ENCODE measurements around the gene CYB5RL.
A peak's percentile ranks its signal among the peaks of the same experiment; 100 is the strongest.
"Not testable (repeated sequence)": the region's sequence is repeated elsewhere in the genome, so short reads cannot be mapped to it uniquely, and the experiment has no call there.

Gene CYB5RL, protein sequence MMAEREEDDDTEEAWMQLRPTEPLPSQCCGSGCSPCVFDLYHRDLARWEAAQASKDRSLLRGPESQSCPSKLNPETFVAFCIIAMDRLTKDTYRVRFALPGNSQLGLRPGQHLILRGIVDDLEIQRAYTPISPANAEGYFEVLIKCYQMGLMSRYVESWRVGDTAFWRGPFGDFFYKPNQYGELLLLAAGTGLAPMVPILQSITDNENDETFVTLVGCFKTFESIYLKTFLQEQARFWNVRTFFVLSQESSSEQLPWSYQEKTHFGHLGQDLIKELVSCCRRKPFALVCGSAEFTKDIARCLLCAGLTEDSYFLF

DNA sequence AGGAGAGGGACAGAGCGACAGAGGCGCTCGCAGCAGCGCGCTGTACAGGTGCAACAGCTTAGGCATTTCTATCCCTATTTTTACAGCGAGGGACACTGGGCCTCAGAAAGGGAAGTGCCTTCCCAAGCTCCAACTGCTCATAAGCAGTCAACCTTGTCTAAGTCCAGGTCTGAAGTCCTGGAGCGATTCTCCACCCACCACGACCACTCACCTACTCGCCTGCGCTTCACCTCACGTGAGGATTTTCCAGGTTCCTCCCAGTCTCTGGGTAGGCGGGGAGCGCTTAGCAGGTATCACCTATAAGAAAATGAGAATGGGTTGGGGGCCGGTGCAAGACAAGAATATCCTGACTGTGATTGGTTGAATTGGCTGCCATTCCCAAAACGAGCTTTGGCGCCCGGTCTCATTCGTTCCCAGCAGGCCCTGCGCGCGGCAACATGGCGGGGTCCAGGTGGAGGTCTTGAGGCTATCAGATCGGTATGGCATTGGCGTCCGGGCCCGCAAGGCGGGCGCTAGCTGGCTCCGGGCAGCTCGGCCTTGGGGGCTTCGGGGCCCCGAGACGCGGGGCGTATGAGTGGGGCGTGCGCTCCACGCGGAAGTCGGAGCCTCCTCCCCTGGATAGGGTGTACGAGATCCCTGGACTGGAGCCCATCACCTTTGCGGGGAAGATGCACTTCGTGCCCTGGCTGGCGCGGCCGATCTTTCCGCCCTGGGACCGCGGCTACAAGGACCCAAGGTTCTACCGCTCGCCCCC lies at the start of gene CYB5RL, which contains the start of gene MRPL37:
TSS of gene CYB5RL (minus strand) at position 266 of the 754 bp plus-strand sequence. CDS start 4,414 bp downstream, outside the sequence.
TSS of gene MRPL37 (plus strand) at position 403 of the 754 bp plus-strand sequence. CDS start at position 480, 77 bp downstream.
- FAIRE-seq, result peak; percentile 88

DNA sequence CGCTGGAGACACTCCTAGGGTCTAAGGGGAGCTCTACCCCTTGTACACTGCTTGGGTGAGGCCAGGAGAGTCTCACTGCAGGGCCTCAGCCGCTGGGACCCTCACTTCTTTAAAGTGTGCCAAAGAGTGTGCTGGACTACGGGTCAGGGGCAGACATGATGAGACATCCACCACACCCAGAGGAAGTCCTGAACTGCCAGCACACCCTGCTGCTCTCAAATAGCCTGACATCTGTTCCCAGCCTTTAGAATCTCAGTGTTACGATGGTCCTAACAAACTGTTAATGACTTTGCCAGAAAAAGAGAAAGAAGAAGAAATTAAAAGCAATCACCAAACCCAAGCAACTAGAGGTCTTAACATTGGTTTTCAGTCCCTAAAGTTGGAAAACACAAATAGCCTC lies 49.1 kb upstream of the CYB5RL start:
- no peak for FAIRE-seq

DNA sequence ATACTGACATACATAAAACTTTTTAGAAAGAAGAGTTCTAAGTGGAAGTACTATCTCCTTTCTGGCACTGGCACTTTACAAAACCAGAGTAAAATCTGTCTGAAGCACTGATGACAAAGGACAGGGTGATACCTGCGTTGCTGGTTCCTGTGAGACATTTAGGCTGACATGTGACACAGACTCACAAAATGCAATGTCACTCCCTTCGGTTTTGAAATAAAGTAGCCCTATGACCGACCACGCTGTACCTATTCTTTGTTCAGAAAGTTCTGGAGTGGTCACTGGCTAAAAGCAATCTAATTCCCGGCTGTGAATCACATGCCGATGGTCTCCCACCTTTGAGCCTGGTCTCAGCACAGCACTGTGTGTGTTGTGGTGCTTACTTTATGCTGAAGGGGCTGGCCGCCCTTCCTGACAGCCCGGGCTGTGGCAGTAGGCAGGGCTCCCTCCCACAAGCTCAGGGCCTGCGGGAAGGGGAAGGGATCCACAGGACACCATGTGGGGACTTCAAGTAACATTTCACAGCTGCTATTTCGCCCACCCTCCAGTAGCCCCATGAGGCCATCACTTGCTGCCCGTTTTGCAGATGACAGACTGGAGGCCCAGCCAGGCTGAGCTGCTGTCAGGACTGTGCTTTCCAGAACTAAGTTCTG lies 48.2 kb upstream of the CYB5RL start:
- no peak for FAIRE-seq

DNA sequence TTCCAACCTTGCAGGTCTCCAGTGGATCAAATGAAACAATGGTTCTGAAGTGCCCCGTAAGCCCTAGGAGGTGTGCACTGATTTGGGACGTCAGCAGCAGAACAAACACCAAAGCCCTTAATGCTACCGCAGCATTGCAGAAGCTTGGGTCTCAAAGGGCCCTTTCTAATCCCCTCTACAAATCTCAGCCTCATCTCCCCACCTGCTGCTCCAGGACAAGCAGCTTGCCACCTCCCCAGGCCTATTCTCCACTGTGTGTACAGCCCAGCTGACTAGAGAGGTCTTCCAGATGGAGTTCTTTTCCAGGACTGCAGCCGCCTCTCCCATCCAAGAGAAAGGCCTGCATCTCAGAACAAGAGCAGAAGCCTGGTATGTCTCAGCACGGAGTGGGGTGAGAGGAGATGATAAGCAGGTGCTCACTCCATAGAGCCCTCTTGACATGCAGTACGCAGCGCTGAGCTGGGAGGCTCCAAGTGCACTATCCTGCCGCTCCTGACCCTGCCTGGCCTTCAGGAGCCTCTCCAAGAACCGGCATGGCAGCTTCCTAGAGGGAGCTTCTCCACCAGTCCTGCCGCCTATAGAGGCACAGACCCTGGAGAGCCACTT lies 46.4 kb upstream of the CYB5RL start:
- no peak for FAIRE-seq

DNA sequence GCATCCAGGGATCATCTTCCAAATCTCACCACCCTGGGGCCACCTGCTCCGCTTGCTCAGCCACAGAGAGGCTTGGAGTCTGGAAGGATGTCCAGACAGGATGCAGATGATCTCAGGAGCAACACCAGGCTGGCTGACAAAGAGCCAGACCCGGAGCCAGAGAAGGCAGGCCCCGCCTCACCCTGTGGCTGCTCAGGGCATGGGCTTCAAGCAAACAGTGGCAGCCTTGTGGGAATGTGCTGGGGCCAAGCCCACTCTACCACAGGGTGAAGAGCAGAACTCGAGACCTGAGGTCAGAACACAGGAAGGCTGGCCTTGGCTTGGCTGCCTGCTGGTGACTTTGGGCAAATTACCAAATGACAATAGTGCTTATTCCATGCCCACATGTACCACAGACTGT lies 45.7 kb upstream of the CYB5RL start:
- no peak for FAIRE-seq

DNA sequence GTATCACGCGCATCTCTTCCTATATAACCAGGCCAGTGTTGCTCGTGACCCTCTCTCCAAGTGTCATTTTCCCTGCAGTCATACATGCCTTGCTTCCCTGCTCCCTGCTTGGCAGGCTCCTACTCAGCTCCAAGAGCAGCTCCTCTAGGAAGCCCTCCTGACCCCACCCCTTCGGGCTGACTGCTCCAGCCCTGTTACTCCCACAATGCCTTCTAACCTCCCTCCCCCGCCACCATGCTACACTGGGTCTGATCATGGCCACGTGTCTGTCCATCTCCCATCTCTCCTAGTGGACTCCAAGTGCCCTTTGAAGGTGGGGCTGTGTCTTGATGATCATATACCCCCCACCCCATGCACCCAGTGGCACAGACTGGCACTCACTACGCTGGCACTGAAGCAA lies 44.8 kb upstream of the CYB5RL start:
- FAIRE-seq, result no peak

DNA sequence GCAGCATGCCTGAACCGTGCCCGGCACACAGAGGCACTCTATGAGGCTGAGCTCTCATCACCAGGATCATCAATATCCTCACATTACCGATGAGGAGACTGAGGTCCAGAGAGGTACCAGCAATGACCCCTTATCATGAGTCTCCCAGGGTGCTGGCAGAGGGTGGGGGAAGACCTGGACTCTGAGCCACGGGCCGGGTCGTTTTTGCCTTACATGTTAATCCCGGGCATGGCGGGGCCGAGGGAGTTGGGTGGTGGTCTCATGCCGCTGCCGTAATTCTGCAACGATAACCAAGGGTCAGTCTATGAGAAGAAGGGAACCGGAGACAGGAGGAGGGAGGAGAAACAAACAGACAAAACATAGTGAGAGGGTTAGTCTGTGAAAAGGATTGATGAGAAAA lies 43.2 kb upstream of the CYB5RL start:
- FAIRE-seq, result no peak

DNA sequence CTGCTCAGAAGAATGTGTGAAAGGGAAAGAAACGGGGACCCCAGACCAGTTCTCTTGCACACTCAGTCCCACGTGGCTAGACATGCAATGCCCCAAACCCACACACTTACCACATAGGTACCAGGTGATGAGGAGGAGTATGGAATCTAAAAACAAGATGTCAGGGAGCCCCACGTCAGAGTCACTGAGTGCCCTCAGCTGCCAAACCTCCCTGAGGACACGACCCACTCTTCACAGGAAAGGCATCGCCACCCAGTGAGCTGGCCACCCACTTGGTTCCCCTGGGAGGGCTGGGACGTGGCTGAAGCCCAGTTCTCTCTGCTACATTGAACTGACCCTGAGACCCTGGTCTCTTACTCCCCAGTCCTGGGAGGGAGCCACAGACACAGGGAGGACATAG lies 41.5 kb upstream of the CYB5RL start:
- no peak for FAIRE-seq

DNA sequence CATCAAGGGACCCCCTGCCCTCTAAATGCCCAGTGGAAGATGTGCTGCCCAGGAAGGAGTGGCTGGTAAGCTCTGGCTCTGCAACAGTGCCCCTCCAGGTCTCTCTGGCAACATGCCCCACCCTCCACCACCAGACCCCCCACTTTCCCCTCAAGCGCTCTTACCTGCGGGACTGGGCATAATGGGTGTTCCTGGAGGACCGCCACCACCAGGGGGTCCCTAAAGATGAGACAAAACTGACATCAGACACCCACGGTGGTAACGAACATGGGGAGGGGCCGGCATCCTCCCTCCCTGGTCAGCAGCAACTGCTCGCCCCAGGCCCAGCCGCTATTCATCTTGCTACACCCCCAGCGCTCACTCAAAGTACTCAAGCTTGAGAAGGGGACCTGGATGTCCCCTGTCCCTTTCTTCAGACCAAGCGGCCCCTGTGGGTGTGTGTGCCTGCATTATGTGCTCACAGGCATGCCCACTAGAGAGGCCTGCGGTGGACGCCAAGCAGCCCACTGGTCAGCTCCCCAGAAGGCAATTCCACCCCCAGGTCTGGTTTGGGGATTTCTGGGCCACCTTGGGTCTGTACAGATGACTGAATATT lies 41.0 kb upstream of the CYB5RL start:
- FAIRE-seq, result no peak

DNA sequence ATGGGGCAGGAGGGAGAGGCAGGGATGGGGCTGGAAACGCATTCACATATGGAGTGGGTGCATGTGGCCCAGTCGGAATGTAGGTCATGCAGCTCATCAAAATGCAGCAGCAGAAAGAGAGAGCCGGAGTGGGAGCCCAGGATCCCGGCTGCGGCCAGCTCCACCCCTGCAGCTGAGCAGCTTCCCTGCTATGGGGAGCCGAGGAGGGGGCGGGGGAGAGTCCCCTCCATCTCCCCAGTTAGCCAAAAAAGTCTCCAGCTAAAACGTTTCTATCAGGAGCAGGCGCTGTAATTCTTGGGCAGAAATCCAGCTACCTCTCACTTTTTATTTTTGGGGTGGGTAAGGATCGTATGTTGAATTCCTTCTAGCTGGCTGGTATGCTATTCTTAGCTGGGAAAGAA lies 39.8 kb upstream of the CYB5RL start:
- no peak for FAIRE-seq

DNA sequence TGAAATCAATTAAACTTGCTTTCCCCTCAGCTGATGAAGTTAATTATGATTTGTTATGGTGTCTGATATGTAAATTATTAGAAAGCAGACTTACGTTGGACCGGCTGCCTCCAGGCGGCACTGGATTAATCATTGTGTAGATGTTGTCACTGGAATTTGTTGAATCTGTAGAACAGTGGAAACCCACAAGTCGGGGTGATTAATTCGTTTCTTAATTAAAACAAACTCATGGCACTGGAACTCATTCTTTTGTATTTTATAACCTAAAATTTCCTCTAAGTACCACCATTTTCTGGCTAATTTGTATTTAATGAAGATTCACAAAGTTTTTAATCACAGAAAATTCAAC lies 39.2 kb upstream of the CYB5RL start:
- FAIRE-seq, result no peak

DNA sequence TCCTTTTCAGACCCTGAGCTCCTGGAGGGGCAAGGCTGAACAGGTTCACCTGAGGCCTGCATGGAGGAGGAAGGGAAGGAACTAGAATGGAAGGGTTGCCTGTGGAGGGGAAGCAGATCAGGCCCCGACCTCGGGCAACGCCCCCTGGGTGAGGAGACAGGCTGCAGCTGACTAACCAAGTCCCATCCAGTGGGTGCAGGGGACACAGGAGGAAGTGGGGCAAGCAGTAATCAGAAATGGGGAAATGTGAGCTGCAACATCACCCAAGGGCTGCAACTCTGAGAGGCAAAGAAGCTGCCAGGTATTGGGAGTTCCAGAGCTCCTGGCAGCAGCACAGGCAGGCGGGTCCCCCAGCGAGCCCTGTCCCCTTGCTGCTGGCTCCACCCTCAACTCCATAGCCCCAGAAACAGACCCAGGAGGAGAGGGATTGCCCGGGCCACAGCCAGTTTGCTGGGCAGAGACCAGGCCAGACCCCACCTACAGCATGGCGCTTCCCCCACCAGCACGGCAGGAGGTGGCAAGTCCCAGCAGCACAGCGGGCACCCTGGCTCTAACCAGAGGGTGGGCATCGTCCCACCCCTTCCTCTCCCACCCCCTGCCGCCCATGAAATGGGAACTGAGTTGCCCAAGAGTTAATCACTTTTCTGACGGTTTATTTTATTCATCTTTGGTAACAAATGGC lies 38.7 kb upstream of the CYB5RL start:
- FAIRE-seq, result no peak

DNA sequence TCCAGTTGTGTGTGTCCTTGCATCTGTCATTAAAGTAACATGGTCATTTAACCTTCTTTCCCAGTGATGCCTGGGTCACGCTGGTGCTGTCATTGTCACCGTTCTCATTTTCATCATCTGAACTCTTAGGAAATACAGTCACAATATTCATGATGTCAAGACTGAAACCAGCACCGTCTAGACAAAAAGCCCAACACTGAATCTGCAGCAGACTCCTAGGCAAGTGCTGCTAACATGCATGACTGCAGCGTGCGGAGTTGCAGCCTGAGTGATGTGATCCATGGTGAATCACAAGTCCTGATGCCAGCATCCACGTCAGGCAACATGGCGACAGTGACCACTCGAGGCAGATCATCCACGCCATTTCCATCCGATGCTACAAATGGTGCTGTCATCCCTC lies 37.8 kb upstream of the CYB5RL start:
- no peak for FAIRE-seq

DNA sequence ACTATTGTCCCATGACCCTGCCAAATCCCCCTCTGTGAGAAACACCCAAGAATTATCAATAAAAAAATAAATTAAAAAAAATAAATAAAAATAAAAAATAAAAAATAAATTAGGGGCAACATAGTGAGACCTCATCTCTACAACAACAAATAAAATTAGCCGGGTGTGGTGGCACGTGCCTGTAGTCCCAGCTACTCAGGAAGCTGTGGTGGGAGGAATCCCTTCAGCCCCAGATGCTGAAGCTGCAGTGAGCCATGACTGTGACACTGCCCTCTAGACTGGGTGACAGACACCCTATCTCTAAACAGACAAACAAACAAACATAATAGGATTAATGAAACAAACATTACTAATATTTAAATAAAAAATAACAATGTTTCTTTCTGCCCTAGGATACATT lies 34.5 kb upstream of the CYB5RL start:
- no peak for FAIRE-seq

DNA sequence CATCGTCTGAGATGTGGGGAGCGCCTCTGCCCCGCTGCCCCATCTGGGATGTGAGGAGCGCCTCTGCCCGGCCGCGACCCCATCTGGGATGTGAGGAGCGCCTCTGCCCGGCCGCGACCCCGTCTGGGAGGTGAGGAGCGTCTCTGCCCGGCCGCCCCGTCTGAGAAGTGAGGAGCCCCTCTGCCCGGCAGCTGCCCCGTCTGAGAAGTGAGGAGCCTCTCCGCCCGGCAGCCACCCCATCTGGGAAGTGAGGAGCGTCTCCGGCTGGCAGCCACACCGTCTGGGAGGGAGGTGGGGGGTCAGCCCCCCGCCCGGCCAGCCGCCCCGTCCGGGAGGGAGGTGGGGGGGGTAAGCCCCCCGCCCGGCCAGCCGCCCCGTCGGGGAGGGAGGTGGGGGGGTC lies 33.4 kb upstream of the CYB5RL start:
- FAIRE-seq, result not testable (repeated sequence)

DNA sequence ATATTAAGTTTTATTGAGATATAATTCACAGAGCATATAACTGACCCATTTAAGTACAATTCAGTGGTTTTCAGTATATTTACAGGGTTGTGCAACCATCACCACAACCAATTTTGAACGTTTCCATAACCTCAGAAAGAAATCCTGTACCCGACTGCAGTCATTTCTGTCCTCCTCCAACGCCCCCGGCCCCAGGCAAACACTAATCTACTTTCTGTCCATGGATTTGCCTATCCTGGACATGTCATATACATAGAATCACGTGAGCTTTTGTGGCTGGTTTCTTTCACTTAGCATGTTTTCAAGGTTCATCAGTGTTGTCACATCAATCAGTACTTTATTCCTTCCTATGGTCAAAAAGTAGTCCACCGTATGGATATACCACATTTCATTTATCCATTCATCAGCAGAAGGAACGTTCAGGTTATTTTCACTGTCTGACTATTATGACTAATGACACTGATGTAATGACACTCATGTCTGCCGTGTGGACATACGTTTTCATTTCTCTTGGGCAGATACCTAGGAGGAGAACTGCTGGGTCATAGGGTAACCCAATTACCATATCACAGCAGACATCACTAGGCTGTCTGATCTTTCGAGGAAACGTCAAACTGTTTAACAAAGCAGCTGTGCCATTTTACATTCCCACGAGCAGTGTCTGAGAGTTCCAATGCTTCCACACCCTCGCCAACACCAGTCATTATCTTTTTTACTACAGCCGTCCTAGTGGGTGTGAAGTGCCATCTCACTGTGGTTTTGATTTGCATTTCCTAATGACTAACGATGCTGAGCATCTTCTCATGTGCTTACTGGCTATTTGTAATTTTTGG lies 30.9 kb upstream of the CYB5RL start:
- FAIRE-seq, result no peak

DNA sequence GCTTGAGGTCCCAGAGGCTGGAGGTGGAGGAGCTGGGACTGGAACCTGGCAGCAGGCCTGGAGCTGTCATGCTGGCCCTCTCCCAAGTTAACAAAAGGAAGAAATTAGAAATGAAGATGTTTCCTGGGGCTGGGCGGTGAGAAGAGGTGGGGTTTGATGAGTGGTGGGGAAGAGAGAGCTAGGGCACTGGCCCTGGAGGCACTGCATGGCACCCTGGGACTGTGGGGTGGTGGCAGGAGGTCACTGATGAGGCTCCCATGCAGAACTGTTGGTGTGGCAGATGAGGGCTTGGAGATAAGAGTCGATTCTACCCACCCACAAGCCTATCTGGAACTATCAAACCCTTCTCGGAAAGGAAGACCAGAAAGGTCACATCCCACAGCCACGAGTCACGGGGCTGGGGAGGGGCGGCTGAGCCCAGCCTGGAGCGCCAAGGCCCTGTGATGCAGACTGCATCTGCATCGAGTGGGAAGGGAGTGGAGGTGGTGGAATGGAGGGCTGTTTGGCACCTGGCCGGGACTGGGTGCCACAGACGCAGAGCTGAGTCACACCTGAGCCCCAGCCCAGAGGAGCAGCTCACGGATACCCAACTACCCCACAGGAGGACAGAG lies 29.6 kb upstream of the CYB5RL start:
- no peak for FAIRE-seq

DNA sequence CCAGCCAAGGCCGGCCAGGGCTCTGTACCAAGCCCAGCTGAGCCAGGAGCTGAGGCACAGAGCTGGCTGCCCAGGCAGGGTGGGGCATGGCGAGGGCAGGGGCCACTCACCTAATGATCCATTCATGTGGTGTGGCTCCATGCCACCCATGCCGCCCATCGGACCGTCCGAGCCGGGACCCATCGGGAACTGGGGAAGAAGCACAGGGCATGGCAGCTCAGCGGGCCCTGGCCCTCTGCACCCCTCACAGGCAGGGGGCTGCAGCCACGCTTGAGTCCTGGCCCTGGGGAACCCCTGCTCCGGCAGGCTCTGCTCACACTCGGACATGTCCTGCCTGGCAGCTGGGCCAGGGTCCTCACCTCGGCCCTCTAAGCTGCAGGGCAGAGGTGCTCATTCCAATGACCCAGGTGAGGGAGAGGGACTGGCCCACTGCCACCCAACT lies 28.8 kb upstream of the CYB5RL start:
- no peak for FAIRE-seq

DNA sequence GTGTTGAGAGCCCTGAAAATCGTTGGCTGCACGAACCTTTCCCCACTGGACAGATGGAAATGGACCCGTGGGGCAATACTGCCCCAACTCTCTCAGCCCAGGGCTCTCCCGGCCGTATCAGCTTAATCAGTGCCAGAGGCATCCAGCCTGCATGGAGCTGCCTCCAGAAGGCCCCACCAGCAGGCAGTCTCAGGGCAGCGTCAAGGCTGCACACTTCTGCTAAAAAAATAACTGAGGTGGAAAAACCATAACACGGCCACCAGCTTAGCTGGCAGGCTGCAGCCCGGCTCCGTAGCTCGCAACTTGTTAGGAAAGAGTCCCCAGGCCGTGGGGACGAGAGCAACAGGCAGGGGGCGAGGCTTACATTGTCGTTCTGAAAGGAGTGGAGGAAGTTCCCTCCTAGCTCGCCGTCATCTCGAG lies 28.1 kb upstream of the CYB5RL start:
- no peak for FAIRE-seq

DNA sequence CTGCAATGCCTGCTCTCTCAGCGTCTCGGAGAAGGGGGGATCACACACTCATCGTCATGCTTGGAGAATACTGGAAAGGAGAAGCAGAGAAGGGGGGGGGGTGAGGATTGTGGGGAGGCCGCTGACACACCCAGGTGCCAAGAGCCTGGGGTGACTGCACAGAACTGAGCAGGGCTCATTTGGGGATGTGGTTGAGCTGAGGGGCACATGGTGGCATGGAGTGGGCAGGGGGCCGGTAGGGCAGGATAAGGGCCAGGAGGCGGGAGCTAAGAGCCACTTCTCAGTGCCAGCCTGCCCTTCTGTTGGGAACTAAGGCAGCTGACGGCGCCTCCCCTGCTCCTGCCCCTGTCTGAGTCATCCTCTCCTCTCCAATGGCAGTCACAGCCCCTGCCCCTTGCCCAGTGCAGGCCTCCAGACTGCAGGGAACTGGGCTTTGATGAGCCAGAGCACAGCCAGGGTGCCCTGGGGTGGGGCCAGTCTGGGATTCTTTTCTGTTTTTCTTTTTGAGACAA lies 27.3 kb upstream of the CYB5RL start:
- FAIRE-seq, result no peak

Data from endometrium (tissue), 2 donors.